NCI-H2029 treated with DMSO at 0.1 percent for 48 hours (cell line): Measurements from ENCODE around the gene KLHL20.
"Not testable (repeated sequence)": the region's sequence is repeated elsewhere in the genome, so short reads cannot be mapped to it uniquely, and the experiment has no call there.

ENCODE experiments used
- DNase-seq: peaks from one replicate; lab custom pipeline; 2025; lab: John Stamatoyannopoulos, UW

KLHL20 gene, protein sequence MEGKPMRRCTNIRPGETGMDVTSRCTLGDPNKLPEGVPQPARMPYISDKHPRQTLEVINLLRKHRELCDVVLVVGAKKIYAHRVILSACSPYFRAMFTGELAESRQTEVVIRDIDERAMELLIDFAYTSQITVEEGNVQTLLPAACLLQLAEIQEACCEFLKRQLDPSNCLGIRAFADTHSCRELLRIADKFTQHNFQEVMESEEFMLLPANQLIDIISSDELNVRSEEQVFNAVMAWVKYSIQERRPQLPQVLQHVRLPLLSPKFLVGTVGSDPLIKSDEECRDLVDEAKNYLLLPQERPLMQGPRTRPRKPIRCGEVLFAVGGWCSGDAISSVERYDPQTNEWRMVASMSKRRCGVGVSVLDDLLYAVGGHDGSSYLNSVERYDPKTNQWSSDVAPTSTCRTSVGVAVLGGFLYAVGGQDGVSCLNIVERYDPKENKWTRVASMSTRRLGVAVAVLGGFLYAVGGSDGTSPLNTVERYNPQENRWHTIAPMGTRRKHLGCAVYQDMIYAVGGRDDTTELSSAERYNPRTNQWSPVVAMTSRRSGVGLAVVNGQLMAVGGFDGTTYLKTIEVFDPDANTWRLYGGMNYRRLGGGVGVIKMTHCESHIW

DNA sequence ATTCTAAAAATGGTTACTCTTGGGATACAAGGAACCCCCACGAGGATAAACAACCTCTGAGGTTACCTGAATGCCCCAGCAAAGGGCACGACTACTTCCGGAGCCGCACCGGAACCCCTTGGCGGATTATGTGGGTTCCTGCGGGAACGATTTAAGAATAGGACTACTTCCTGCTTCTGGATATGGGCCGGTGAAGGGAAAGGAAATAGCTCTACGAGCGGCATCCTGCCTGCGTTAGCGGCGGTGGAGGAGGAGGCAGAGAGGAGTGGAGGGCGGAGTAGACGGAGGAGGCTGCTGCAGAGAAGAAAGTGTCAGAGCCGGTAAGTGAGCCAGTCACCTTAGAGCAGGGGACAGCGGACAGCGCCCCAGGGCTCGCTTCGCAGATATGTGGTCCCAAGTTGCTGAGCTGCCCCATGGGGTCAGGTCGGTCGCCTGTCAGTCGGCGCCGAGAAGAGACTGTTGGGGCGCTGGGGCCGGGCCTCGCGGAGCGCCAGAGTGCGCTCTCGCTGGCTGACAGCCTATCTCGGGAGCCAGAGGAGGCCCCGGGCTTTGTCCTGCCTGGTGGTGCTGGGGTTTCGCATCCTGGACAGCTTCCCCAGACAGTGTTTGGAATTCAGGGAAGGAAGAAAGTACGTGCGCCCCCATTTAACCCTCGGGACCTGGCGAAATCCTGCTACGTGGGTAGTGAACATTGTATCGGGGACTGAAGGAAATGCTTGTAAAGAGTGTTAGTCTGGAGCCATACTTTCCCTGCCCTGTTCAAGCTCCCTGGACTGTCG, at the start of gene KLHL20:
KLHL20 (plus strand) TSS at position 223 of the 779 bp plus-strand sequence. CDS start 1,063 bp downstream, outside the sequence.
- DNase-seq: peak; percentile 20

DNA sequence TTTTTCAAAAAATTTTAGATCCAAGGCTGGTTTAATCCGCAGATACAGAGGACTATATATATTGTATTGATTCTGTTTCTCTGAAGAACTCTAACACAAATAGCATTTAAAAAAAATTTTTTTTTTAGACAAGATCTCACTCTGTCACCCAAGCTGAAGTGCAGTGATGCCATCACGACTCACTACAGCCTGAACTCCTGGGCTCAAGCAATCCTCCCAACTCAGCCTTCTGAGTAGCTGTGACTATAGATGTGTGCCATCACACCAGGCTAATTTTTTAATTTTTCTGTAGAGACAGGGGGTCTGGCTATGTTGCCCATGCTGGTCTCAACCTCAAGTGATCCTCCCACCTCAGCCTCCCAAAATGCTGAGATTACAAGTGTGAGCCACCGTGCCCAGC, 48.1 kb upstream of the KLHL20 start:
- DNase-seq: no peak

DNA sequence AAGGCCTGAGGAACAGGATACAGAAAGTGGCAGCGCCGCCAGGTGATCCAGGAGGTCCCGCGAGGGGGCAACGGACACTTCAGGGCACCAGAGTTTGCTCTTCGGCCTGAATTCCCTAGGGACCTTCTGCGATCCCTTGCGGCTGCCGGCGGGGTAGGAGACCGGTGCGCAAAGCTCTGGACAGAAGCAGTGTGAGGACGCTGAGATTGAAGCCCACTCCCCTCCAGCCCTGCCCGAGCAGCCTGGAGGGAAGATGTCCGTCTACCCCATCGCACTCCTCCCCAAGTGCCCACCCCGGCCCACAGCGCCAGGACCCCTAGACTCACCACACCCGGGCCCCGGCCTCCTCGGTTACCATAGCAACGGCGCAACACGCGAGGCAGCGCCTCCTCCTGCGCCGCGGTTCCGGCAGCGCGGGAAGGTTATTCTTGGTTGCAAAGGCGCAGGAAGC, 45.3 kb upstream of the KLHL20 start, which contains the start of gene ANKRD45:
ANKRD45 (minus strand) TSS at position 361 of the 451 bp plus-strand sequence. CDS start 10,433 bp downstream, outside the sequence.
- DNase-seq: no peak

DNA sequence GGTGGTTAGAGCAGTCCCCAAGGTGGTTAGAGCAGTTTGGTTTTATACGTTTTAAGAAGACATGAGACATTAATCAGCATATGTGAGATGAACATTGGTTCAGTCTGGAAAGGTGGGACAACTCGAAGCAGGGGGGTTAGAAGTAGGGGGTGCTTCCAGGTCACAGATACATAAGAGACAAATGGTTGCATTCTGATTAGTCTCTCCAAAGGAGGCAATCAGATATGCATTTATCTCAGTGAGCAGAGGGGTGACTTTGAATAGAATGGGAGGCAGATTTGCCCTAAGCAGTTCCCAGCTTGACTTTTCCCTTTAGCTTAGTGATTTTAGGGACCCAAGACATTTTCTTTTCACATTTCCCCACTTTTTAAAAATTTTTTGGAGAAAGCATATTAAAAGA, 40.3 kb upstream of the KLHL20 start:
- not testable (repeated sequence) for DNase-seq

DNA sequence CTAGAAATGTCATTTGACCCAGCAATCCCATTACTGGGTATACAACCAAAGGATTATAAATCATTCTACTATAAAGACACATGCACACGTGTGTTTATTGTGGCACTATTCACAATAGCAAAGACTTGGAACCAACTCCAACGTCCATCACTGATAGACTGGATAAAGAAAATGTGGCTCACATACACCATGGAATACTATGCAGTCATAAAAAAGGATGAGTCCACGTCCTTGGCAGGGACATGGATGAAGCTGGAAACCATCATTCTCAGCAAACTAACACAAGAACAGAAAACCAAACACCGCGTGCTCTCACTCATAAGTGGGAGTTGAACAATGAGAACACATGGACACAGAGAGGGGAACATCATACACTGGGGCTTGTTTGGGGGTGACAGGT, 34.6 kb upstream of the KLHL20 start:
- DNase-seq: not testable (repeated sequence)

DNA sequence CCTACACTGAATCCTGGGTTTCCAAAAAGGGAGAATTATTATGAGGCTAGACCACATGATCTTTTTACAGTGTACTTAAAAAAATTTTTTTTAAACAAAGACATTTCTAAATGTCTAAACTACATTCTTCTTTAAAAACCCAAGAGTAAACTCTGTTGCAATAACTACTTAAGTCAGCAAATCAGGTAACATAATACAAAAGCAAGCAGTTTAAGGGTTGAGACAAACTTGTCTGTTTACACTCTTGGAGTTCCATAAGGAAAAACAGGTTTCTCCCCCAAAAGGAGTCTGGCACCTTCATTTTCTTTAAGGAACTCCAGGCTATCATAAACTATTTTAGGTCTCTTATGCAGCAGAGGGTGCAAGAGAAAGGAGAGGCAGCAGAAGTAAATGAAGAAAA, 32.6 kb upstream of the KLHL20 start:
- no peak for DNase-seq

DNA sequence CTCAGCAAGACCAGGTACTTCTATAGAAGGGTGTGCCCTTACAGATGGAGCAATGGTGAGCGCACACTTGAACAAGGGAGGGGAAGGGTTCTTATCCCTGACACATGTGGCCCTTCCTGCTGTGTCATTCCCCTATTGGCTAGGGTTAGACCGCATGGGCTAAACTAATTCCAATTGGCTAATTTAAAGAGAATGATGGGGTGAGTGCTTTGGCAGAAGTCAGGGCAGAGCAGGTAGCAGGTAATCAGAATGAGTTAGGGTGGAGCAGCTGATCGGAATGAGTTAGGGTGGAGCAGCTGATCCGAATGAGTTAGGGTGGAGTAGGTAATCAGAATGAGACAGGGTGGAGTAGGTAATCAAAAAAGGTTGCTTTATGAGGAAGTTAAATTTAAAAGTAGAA, 30.9 kb upstream of the KLHL20 start:
- DNase-seq: not testable (repeated sequence)

DNA sequence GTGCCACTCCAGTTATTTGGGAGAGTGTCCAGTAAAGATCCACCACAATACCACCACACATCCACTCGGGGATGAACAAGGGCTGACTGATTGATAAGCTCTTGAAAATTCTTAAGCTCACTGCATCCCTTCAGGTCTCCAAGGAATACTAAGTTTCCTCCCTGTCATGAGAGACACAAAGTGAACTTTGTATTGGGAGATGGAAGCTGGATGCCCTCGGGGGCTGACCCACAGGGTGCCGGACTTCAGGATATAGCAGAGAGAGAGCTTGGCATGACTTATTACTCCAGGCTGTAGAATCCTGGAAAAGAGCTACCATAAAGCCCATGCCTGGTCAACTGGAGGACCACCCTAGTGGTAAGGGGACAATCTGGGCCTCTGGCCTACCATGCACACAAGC, 29.7 kb upstream of the KLHL20 start:
- DNase-seq: not testable (repeated sequence)

DNA sequence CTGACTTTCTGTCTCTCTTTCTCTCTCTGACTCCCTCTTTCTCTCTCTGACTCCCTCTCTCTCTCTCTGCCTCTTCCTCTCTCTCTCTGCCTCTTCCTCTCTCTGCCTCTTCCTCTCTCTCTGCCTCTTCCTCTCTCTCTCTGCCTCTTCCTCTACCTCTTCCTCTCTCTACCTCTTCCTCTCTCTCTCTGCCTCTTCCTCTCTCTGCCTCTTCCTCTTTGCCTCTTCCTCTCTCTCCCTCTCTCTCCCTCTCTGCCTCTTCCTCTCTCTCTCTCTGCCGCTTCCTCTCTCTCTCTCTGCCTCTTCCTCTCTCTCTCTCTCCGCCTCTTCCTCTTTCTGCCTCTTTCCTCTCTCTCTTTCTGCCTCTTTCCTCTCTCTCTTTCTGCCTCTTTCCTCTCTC, 26.5 kb upstream of the KLHL20 start:
- no peak for DNase-seq

DNA sequence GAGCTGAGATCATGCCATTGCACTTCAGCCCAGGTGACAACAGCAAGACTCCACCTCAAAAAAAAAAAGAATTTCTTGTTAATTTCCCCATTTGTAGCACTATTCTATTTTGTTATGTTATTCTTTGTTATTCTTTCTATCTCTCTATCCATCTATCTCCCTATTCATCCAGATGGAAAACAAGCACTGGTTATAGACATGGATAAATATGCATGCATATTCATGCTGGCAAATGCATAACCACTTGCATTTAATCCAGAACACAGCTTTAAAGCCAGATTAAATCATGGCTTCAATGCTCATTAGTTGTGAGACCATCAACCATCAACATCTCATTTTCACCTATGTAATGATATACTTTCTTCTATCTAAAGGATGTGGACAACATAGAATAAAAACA, 21.5 kb upstream of the KLHL20 start:
- no peak for DNase-seq

DNA sequence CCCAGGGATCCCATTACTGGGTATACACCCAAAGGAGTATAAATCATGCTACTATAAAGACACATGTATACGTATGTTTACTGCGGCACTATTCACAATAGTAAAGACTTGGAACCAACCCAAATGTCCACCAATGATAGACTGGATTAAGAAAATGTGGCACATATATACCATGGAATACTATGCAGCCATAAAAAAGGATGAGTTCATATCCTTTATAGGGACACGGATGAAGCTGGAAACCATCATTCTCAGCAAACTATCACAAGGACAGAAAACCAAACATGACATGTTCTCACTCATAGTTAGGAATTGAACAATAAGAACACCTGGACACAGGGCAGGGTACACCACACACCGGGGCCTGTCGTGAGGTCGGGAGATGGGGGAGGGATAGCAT, 13.5 kb upstream of the KLHL20 start:
- not testable (repeated sequence) for DNase-seq

DNA sequence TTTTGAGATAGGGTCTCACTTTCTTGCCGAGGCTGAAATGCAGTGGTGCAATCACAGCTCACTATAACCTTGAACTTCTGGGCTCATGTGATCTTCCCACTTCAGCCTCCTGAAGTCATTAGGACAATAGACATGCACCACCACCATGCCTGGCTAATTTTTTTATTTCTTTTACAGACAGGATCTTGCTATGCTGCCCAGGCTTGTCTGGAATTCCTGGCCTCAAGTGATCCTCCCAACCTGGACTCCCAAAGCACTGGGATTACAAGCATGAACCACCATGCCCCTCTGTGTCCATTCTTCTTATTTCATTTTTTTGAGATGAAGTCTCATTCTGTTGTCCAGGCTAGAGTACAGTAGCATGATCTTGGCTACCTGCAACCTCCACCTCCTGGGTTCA, 12.0 kb upstream of the KLHL20 start:
- no peak for DNase-seq

DNA sequence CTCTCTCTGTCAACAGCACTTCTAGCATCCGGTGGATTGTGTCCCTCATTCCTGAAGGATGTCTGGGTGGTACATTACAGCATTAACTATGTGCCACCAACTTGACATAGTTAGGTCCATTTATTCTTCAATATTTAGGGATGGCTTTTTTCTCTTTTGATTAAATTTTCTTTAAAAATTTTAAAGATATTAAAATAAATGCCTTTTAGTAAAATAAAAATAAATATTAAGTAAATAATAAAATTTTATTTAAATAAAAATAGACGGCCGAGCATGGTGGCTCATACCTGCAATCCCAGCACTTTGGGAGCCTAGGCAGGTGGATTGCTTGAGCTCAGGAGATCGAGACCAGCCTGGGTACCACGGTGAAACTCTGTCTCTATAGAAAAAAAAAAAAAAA, 9.7 kb upstream of the KLHL20 start:
- no peak for DNase-seq

DNA sequence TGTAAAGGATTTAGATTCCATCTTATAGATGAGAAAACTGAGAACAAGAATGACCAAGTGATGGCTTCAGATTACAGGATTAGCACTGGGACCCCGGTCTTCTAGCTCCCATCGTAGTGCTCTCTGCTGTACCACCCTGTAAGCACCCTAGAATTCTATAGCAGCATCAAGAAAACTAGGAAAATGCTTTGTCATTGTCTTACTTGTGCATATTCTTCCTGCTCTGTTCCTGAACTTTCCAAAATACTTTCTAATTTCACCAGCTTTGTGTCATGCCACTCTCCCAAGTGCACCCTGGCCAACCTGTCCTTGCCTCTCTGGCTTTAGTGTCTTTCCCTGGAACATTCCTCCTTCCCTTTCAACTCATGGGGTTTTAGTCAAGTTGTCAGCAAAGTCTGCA, 6.0 kb upstream of the KLHL20 start:
- DNase-seq: no peak

DNA sequence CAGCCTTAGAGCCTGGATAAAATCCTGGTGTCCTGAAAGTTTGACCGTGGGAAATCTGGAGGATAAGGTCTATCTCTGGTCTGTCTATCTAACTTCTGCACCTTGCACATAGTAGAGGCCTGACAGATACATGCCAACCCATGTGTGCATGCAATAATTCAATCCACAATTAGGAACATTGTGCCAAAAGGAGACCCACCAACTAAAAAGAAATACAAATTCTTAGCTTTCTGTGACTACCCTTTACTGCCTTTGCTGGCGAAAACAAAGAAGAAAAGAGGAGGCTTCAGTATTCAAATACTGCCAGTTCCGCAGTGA, 381 bp upstream of the KLHL20 start:
- peak; percentile 1 for DNase-seq

DNA sequence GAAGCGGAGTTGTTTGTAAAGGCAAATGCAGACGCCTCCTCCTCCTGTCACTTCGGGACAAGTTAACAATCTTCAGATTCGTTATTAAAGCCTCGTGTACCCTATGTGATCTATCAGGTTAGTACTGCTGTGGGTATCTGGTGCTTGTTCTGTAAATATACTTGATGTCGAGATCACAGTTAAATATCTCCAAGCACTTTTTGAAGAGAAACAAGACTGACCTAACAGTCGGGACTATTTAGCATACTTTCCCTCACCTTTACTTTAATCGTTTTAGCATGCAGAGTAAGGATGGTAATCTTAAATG, 710 bp downstream of the KLHL20 start:
- DNase-seq: no peak

DNA sequence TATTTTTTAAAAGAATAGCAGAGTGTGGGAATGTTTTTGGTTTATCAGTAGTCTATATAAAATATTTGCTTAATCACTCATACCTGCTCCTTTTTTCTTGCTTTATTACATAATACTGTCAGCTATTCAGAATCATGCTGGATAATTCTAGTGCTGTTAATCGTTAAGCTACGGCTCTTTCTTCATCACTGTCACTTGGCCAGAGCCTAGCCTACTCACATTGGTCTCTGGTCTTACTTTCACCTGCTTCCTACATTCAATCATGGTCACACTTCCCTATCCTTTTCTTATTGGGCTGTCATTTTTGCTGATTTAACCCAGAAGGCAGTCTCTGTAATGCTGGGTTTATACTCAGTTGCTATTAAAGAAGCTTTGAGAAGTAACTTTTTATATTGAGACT, 2.5 kb downstream of the KLHL20 start:
- no peak for DNase-seq

DNA sequence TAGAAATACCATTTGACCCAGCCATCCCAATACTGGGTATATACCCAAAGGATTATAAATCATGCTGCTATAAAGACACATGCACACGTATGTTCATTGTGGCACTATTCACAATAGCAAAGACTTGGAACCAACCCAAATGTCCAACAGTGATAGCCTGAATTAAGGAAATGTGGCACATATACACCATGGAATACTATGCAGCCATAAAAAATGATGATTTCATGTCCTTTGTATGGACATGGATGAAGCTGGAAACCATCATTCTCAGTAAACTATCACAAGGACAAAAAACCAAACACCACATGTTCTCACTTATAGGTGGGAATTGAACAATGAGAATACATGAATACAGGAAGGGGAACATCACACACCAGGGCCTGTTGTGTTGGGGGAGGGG, 16.6 kb downstream of the KLHL20 start:
- not testable (repeated sequence) for DNase-seq

DNA sequence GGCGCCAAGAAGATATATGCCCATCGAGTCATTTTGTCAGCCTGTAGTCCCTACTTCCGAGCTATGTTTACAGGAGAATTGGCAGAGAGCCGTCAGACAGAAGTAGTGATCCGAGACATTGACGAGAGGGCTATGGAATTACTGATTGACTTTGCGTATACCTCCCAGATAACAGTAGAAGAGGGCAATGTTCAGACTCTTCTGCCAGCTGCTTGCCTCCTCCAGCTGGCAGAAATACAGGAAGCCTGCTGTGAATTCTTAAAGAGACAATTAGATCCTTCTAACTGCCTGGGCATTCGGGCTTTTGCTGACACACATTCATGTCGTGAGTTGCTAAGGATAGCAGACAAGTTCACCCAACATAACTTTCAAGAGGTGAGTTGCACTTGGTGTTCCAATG, 19.1 kb downstream of the KLHL20 start:
- no peak for DNase-seq

DNA sequence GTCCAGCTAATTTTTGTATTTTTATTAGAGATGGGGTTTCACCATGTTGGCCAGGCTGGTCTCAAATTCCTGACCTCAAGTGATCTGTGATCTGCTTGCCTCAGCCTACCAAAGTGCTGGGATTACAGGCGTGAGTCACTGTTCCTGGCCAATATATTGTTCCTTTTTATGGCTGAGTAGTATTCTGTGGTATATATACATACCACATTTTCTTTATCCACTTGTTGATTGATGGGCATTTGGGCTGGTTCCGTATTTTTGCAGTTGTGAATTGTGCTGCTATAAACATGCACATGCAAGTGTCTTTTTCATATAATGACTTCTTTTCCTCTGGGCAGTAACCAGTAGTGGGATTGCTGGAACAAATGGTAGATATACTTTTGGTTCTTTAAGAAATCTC, 21.3 kb downstream of the KLHL20 start:
- DNase-seq: not testable (repeated sequence)

DNA sequence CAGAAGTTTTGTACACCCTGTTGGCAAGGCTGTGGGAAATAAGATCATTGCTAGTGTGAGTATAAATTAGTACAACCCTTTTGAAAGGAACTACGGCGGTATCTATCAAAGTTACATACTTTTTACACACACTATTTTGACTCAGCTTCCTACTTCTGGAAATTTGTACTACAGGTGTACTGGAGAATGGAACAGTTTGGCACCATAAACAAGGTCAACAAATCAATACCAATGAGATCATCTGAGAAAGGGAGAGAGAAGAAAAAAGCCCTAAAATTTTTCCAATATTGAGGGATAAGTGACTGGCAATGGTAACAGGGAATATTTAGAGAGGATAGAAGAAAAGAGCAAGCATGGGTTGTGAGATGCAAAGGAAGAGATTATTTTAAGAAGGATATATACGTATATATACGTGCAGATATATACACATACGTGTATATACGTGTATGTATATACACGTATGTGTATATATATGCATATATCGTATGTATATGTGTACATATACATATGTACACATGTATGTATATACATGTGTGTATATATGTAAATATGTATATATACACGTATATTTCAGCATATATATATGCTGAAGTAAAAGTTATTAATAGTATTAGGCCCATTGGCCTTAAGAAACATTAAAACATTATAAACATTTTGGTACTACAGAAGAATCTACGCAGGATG, 27.6 kb downstream of the KLHL20 start:
- DNase-seq: no peak

DNA sequence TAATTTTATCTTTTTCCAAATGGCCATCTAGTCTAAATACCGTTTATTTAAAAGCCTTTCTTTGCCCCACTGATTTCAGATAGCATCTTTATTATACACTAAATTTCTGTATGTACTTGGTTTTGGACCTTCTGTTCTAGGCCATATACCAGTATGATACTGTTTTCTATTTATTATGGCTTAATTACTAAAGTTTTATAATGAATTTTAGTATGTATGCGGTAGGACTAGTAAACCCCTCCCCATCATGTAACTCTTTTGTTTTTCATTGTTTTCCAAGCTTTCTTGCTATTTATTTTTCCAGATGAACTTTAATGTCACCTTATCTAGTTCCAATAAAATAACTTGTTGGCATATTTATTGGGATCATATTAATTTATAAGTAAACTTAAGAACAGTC, 29.9 kb downstream of the KLHL20 start:
- DNase-seq: no peak
